Endometrium (tissue), 2 donors: Measurements from ENCODE around the gene ALAD.
"Not testable (repeated sequence)": the region's sequence is repeated elsewhere in the genome, so short reads cannot be mapped to it uniquely, and the experiment has no call there.

Source experiments
- FAIRE-seq: peaks from 2 replicates; lab custom pipeline; 2012; peaks lifted over from hg19 to GRCh38; lab: Jason Lieb, UNC
- donor health status: control.
- donor health status: control.

The ALAD gene

DNA sequence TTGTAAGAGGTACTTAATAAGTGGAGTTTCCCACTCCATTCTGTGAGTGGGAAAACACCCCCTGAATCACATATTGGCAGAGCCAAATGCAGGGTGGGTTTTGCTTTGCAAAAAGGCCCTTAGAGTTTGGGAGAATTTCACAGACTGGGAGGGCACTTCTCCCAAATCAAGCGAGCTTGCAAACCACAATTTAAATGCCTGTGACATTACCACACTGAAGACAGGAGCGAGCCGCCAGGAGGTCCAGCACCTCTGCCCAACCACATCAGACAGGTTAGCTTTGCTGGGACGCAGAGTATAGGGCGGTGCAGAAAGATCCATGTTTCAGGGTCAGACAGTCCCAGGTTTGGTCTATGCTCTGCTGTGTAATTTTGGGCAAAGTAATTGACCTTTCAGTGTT is 2.3 kb downstream of the ALAD start:
- FAIRE-seq = no peak

DNA sequence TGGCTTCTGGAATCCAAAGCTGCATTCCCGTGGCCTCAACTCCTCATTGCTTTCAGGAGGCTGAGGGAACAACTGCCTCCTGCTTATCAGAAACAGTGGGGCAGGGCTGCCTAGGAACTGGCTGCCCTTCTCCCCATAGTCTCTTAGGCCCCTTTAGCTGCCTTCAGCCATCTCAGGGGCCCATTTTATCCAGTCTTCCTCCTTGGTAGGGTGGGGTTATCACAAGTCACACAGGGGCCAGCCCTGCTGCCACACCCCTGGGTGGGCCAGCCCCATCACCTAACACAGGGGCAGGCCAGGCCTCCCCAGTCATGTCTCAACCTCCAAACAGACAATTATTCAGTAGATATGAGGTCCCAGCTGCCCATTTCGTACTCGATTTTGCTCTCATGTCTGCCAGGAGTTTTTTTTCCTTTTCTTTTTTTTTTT is 3.9 kb downstream of the ALAD start:
- no peak for FAIRE-seq

DNA sequence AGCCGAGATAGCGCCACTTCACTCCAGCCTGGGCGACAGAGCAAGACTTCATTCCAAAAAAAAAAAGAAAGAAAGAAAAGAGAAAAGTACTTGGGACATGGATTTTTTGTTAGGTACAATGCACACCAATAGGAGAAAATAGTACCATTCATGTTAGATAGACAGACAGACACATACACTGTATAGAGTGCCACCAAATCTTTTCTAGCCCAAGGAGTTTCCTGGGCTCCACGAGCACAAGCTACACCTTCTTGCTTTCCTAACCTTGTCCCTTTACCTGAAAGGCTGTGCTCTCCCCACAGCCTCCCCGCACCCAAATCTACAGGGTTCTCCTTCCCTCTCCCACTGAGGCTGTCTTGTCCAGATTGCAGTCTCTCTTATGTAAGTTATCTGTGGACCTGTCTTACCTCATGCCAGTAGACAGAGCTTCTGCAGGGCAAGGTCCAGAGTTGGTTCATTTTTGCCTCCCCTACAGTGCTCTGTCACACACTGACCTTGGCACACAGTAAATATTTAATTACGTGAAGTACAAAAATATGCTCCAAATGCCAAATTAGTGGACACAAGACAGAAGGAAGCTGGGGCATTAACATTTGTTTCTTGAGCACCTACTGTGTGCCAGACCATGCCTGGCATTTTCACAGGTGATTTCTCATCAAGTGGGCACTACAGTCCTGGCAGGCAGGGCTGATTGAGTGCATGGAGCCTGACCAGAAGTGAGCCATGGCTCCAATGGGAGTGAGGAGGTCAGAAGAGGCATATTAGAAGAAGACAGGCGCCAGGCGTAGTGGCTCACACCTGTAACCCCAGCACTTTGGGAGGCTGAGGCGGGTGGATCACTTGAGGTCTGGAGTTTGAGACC is 5.9 kb downstream of the ALAD start:
- FAIRE-seq = no peak

GRCh38 chr9:113393281-113393680 is 7.8 kb downstream of the ALAD start:
- FAIRE-seq = no peak

DNA sequence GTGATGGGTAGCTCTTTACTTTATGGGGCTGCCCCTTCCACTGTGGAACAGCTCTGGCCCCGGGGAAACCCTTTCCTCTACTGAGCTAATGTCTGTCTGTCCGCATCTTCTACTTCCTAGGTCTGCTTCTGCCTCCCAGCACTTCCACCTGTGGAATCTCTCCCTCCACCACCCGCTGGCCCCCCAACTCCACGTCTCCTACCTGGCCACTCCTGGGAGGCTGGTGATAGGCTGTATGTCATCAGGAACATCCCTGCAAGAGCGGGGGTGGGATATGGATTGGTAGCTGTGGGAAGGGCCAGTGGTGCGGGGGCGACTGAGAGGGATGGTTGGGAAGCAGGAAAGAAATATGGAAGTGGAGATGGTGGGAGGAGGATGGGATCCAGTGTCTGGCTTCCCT is 9.2 kb downstream of the ALAD start:
- FAIRE-seq = no peak

- no peak for FAIRE-seq
Observed at GRCh38 chr9:113390192-113390960, 10.7 kb downstream of the ALAD start.

DNA sequence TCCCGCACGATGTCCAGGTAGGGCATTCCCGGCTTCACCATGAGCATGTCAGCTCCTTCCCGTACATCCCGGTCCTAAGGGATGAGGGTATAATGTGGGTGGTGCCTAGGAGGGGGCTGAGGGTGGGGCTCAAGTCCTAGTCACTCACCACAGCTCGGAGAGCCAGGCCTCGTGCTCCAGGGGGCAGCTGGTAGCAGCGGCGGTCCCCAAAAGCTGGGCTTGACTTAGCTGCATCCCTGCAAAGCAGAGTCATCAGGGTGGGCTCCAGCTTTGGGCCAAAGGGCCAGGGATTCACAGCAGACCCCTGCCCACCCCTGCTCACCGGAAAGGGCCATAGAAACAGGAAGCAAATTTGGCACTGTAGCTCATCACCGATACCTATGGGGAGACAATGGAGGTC is 11.6 kb downstream of the ALAD start:
- FAIRE-seq = no peak

DNA sequence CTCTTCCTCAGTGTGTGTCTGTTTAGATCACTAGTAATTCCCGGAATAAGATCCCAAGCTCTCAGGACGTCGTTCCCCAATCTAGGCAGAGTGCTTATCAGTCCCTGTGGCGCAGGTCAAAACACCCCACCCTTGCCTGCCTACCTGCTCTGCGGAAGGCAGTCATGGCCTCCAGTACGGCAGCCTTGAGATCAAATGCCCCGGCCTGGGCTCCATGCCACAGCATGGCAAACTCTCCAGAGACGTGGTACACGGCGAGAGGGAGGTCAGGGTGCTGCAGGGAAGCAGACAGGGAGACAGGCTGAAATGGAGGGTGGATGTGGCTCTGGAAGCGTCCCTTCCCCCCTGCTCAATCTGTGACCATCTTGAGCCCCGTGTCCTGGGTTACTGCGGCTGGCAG is 12.3 kb downstream of the ALAD start:
- no peak for FAIRE-seq

GRCh38 chr9:113387560-113388230 is 13.4 kb downstream of the ALAD start:
- no peak for FAIRE-seq

DNA sequence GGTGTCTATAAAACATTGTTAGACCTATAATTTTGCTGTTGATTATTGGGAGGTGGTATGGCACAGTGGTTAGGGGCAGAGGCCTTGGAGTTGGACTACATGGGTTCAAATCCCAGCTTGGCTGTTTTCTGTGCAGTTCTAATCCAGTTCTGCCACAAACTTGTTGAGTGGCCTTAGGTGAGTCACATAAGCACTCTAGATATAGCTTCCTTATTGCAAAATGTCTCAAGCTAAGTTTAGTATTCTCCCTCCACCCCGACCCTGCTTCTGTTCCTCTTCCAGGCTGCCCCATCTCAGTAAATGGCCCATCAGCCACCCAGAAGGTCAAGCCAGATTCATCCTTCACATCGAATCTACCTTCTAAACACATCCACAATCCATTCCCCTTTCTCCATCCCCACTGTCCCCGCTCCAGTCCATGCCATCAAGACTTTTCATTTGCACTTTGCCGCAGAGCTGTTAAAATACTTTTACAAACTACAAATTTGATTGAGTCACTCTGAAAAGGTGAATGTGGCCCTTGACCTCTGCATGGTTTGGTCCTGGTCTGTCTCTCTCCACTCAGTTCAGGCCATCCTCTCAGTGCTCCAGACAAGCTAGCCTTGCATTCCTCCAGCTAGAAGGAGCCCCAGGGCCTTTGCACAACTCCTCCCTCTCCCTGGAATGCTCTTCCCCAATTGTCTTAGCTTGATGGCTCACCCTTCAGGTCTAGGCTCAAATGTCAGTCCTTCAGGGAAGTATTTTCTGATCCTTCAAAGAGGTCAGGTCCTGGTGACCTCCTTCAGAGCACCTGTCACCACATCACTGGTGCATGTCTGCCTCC is 14.3 kb downstream of the ALAD start:
- no peak for FAIRE-seq

- FAIRE-seq = no peak
Observed at GRCh38 chr9:113381909-113382411, 19.1 kb downstream of the ALAD start.

- not testable (repeated sequence) for FAIRE-seq
Observed at GRCh38 chr9:113381441-113381840, 19.6 kb downstream of the ALAD start.

DNA sequence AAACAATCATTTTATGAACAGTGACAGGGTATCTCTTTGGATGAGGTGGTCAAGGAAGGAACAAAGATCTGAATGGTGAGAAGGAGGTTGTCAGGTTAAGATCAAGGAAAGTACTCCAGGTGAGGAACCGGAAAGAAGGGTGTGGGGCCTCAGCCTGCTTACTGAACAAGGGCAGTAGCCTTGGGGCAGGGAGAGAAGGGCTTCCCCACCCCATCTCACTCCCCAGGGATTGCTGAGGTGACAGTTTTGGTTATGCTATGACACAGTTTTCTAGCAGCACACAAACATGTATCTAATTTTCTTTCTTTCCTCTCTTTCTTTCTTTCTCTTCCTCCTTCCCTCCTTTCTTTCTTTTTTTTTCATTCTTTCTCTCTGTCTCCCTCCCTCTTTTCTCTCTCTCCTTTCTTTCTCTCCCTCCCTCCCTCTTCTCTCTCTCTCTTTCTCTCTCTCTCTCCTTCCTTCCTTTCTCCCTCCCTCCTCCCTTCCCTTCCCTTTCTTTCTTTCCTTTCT is 20.2 kb downstream of the ALAD start:
- no peak for FAIRE-seq

DNA sequence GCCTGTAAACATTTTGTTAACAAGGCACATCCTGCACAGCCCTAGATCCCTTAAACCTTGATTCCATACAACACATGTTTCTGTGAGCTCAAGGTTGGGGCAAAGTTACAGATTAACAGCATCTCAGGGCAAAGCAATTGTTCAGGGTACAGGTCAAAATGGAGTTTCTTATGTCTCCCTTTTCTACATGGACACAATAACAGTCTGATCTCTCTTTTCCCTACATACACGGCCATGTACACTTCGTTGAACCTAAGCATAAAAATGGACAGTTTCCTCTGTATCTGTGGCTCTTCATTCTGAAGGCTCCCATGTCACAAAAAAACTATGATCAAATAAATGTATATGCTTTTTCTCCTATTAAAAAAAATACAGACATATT is 21.3 kb downstream of the ALAD start:
- FAIRE-seq = not testable (repeated sequence)

DNA sequence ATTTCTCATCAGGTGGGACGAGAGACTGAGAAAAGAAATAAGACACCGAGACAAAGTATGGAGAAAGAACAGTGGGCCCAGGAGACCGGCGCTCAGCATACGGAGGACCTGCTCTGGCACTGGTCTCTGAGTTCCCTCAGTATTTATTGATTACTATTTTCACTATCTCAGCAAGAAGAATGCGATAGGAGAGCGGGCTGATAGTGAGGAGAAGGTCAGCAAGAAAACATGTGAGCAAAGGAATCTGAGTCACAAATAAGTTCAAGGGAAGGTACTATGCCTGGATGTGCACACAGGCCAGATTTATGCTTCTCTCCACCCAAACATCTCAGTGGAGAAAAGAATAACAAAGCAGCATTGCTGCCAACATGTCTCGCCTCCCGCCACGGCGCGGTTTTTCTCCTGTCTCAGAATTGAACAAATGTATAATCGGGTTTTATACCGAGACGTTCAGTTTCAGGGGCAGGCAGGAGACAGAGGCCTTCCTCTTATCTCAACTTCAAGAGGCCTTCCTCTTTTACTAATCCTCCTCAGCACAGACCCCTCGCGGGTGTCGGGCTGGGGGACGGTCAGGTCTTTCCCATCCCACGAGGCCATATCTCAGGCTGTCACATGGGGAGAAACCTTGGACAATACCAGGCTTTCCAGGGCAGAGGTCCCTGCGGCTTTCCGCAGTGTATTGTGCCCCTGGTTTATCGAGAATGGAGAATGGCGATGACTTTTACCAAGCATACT is 21.8 kb downstream of the ALAD start:
- FAIRE-seq = not testable (repeated sequence)

GRCh38 chr9:113376634-113377567 is 24.2 kb downstream of the ALAD start, which contains the start of gene HDHD3:
Gene HDHD3 (minus strand): TSS chr9:113376986. CDS start chr9:113374354, 2,632 bp downstream.
- no peak for FAIRE-seq

- FAIRE-seq = no peak
Observed at GRCh38 chr9:113375057-113376023, 25.7 kb downstream of the ALAD start.

- FAIRE-seq = no peak
Observed at GRCh38 chr9:113373676-113374392, 27.2 kb downstream of the ALAD start.
